OCI-LY7 (cell line): ENCODE results near the gene EGFLAM. TPM values are rescaled to one million over a fixed set of nuclear protein-coding genes. Genes with fewer than 3 reads are reported as not detected.

Experiments used
- BruUV-seq: library from RNA; stranded (reverse); fragments of 400-500 nt; replicated peaks from 2 replicates; lab custom pipeline; 2021; lab: Mats Ljungman, UMichigan
- CTCF ChIA-PET: fragments of 300-600 bp; sonication (Branson Sonifier 250); formaldehyde crosslinking; loops from one replicate; lab custom pipeline; 2022; ENCODE audit warnings: antibody characterized with exemption; ENCODE audit not compliant: unreplicated experiment; lab: Charles Lee
- POLR2A ChIA-PET: fragments of 300-600 bp; sonication (Branson Sonifier 250); formaldehyde crosslinking; loops from one replicate; lab custom pipeline; 2022; ENCODE audit warnings: antibody characterized with exemption; lab: Charles Lee
- DNase-seq: peaks from one replicate; pipeline ENCODE4 v3.0.0-alpha.2; 2015; ENCODE audit warnings: low spot score
- H2AFZ ChIP-seq: fragments of 200-600 bp; sonication (generic), shearing (Covaris generic); 2 replicates; pipeline ENCODE4 v1.6.1; 2014; ENCODE audit warnings: mild to moderate bottlenecking, antibody characterized with exemption, low read length, moderate library complexity
- H3K27ac ChIP-seq: fragments of 200-600 bp; sonication (generic); 2 replicates; pipeline ENCODE4 v1.5.1; 2014; ENCODE audit warnings: mixed run types, low read depth, mild to moderate bottlenecking, moderate library complexity, low read length, inconsistent platforms; ENCODE audit not compliant: poor library complexity, severe bottlenecking
- H3K36me3 ChIP-seq: fragments of 200-600 bp; sonication (generic); 2 replicates; pipeline ENCODE4 v1.6.1; 2014; ENCODE audit warnings: mild to moderate bottlenecking, antibody characterized with exemption, low read length, moderate library complexity, mixed read lengths; ENCODE audit not compliant: insufficient read depth
- H3K4me1 ChIP-seq: fragments of 200-600 bp; sonication (generic); 2 replicates; pipeline ENCODE4 v1.5.1; 2014; ENCODE audit warnings: mild to moderate bottlenecking, low read length; ENCODE audit not compliant: insufficient read depth, poor library complexity, severe bottlenecking
- H3K4me2 ChIP-seq: fragments of 200-600 bp; sonication (generic); 2 replicates; pipeline ENCODE4 v1.6.1; 2014; ENCODE audit warnings: mild to moderate bottlenecking, low read length
- H3K4me3 ChIP-seq: fragments of 200-600 bp; sonication (generic); 2 replicates; pipeline ENCODE4 v1.5.1; 2014; ENCODE audit warnings: mild to moderate bottlenecking, low read depth, low read length; ENCODE audit not compliant: poor library complexity, severe bottlenecking
- H3K79me2 ChIP-seq: fragments of 200-600 bp; sonication (generic); 2 replicates; pipeline ENCODE4 v1.6.1; 2016; ENCODE audit warnings: low read depth, mild to moderate bottlenecking, low read length, moderate library complexity, mixed read lengths; ENCODE audit not compliant: insufficient read depth
- H3K9me2 ChIP-seq: fragments of 200-600 bp; sonication (generic); 2 replicates; pipeline ENCODE4 v1.6.1; 2016; ENCODE audit warnings: mild to moderate bottlenecking, low read length, mixed read lengths; ENCODE audit not compliant: insufficient read depth
- H3K9me3 ChIP-seq: fragments of 200-600 bp; sonication (generic); 2 replicates; pipeline ENCODE4 v1.6.1; 2014; ENCODE audit warnings: mild to moderate bottlenecking, mixed run types, low read length, mixed read lengths
- H4K20me1 ChIP-seq: fragments of 200-600 bp; sonication (generic); 2 replicates; pipeline ENCODE4 v1.6.1; 2014; ENCODE audit warnings: mild to moderate bottlenecking, antibody characterized with exemption, low read length, moderate library complexity, mixed read lengths; ENCODE audit not compliant: insufficient read depth
- EZH2phosphoT487 ChIP-seq: fragments of 200-600 bp; sonication (generic); IDR thresholded peaks from 2 replicates; pipeline ENCODE4 v1.6.1; 2018; ENCODE audit warnings: low read depth, borderline replicate concordance, mild to moderate bottlenecking, mixed run types, antibody characterized with exemption, low read length, moderate library complexity, mixed read lengths
- intact Hi-C: fragments of 100-400 bp; cut with micrococcal nuclease; formaldehyde crosslinking; loops from one replicate; pipeline ENCODE4 v1.10.0; 2022; ENCODE audit not compliant: unreplicated experiment
- total RNA-seq, 2 experiments: library from RNA; depleted of rRNA in 1 of 2; stranded (reverse); fragments of >200 nt in 1 of 2; shearing (Covaris generic) in 1 of 2; gene quantifications; 2 replicates each; pipeline ENCODE4 v1.2.3, GENCODE V29; 2014 to 2022
- TF ChIP-seq, protein P1 (sequence below): fragments of 200-600 bp; sonication (generic); conservative IDR thresholded peaks from 2 replicates; pipeline ENCODE4 v1.5.1; 2014; ENCODE audit warnings: mild to moderate bottlenecking, antibody characterized with exemption, low read length, moderate library complexity, mixed read lengths

Gene EGFLAM
- total RNA-seq, 2 experiments from 2014 or later: not detected

DNA sequence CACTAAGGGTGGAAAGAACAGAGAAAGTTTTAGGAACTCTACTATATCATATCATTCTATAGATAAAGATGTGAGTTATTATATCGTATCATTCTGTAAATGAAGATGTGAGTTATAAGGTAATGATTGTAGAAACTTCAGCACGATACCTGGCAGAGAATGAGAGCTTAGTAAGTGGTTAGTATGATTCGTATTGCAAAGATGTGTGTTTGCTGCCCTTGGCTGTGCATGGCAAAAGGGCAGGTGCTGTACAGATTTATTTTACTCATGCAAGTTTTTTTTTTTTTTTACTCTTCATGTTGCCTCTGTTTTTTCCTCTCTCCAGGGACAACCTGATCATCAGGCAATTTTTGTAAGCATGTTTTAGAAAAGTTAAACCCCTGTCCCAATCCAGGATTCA is 83.3 kb downstream of the EGFLAM start:
- ChIA-PET CTCF (no interaction called here), POLR2A (no interaction called here)
- Histone ChIP-seq H3K9me2 (no peaks in the 10 kb centered on the region), H4K20me1 (no peaks in the 10 kb centered on the region), H3K36me3 (no peaks in the 10 kb centered on the region), H3K9me3 (no peaks in the 10 kb centered on the region), H3K79me2 (no peaks in the 10 kb centered on the region), H2AFZ (no peak overlapping the region), H3K27ac (no peak overlapping the region), H3K4me3 (no peak overlapping the region), H3K4me2 (no peak overlapping the region), H3K4me1 (no peaks in the 10 kb centered on the region)
- TF ChIP-seq EZH2phosphoT487: no peak
- TF ChIP-seq, protein P1, sequence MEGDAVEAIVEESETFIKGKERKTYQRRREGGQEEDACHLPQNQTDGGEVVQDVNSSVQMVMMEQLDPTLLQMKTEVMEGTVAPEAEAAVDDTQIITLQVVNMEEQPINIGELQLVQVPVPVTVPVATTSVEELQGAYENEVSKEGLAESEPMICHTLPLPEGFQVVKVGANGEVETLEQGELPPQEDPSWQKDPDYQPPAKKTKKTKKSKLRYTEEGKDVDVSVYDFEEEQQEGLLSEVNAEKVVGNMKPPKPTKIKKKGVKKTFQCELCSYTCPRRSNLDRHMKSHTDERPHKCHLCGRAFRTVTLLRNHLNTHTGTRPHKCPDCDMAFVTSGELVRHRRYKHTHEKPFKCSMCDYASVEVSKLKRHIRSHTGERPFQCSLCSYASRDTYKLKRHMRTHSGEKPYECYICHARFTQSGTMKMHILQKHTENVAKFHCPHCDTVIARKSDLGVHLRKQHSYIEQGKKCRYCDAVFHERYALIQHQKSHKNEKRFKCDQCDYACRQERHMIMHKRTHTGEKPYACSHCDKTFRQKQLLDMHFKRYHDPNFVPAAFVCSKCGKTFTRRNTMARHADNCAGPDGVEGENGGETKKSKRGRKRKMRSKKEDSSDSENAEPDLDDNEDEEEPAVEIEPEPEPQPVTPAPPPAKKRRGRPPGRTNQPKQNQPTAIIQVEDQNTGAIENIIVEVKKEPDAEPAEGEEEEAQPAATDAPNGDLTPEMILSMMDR: no peak
- BruUV-seq: no TSS peak
- no peak for DNase-seq
- intact Hi-C loops: no loop called here

DNA sequence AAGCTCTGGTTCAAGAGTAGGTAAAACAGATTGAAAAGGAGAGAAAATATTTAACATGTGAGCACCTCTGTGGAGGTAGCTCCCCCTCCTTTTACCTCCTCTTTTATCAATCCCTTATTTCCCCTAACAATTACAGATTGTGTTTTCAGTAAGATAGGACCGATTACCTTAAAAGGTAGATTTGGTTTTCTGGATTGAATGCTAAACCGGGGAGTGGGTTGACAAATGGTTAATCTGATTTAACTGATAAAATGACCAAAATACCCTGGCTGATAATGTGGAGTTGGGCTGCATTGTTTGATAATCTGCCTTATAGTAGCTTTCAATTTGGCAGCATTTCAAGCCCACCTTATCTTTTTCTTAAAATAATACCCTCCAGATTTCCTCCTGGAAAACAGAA is 83.9 kb downstream of the EGFLAM start:
- POLR2A ChIA-PET: no interaction called here
- no peak for DNase-seq
- intact Hi-C loops: no loop called here
- Histone ChIP-seq H3K79me2 (no peaks in the 10 kb centered on the region), H2AFZ (no peak overlapping the region), H3K4me3 (no peak overlapping the region), H3K27ac (no peak overlapping the region), H4K20me1 (no peaks in the 10 kb centered on the region), H3K9me3 (no peaks in the 10 kb centered on the region), H3K4me2 (no peak overlapping the region), H3K4me1 (no peaks in the 10 kb centered on the region), H3K36me3 (no peaks in the 10 kb centered on the region), H3K9me2 (no peaks in the 10 kb centered on the region)
- CTCF ChIA-PET: no interaction called here
- TF ChIP-seq, protein P1: no peak
- TF ChIP-seq EZH2phosphoT487: no peak
- BruUV-seq: no TSS peak

DNA sequence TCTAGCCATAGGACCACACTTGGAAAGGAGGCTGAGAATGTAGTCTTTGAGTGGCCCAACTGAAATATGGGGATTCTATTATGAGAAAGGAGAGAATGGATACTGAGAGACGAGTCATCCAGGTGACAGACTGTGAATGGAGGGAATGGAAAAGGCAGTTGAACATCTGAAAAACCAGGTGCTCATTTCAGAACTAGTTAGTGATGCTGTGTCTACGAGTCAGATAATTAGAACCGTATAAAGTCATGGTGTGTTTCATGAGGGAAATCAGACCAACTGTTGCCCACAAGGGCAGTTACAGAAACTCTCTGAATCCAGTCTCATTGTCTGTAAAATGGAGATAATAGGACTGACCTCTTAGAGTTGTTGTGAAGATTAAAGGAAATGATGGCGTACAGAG is 86.5 kb downstream of the EGFLAM start:
- Histone ChIP-seq H3K27ac (no peak overlapping the region), H2AFZ (no peak overlapping the region), H4K20me1 (no peaks in the 10 kb centered on the region), H3K9me2 (no peaks in the 10 kb centered on the region), H3K36me3 (no peaks in the 10 kb centered on the region), H3K4me1 (no peaks in the 10 kb centered on the region), H3K9me3 (no peaks in the 10 kb centered on the region), H3K4me3 (no peak overlapping the region), H3K79me2 (no peaks in the 10 kb centered on the region), H3K4me2 (no peak overlapping the region)
- intact Hi-C loops: no loop called here
- ChIA-PET POLR2A (no interaction called here), CTCF (no interaction called here)
- BruUV-seq: no TSS peak
- no peak for TF ChIP-seq EZH2phosphoT487
- TF ChIP-seq, protein P1: no peak
- no peak for DNase-seq
